HL-60/S4 (cell line): ENCODE data around the gene ABHD18.
"Not testable (repeated sequence)": the region's sequence is repeated elsewhere in the genome, so short reads cannot be mapped to it uniquely, and the experiment has no call there.

Experiments used
- in situ Hi-C: fragments of 300-500 bp; cut with MboI; formaldehyde crosslinking; loops from 2 replicates; pipeline ENCODE4 v1.14.3; 2022; ENCODE audit warnings: low sequenced_read_pairs

Gene ABHD18

GRCh38 chr4:127965062-127965802 is at the start of gene ABHD18, which contains the start of gene MFSD8:
Gene ABHD18, plus strand, starts transcription at chr4:127965406. Its CDS starts 17,550 bp downstream, at chr4:127982956.
Gene MFSD8, minus strand, starts transcription at chr4:127965173. Its CDS starts 40 bp downstream, at chr4:127965133.
- in situ Hi-C loops, result no loop called here

DNA sequence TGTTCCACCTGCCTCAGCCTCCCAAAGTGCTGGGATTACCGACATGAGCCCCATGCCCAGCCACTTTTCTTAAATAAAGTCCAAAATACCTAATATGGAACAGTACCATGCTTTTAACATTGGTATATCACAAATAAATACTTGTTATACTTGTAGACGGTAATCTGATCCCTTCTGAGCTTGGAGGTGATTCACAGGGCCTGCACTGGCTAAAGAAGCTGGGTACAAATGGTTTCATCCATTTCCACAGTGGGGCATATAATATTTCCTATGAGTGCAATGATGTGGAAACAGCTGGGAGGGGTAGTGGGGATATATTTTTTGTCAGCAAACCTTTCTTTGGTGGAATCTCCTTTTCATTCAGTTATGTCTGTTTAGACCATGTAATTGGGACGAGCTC is 48.7 kb upstream of the ABHD18 start:
- in situ Hi-C loops, result no loop called here

- in situ Hi-C loops, result no loop called here
Measured at GRCh38 chr4:127917151-127917550, 48.1 kb upstream of the ABHD18 start.

DNA sequence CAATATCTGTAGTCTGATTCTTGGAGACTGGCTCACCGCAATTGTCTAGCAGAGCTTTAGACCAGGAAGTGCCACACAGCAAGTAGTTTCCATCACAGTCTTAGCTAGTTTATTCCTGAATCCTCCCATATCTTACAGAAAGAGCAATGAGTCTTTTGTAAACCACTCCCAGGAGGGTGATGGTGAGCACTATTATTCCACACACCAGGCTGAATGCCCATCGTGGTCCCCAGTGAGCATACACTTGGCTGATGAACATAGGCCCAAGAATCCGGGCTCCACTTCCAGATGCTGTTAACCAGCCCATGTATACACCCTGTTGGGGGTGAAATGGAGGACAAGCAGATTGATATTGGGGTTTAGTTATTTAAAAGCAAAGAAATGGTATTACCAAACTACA is 44.7 kb upstream of the ABHD18 start:
- in situ Hi-C loops, result no loop called here

- in situ Hi-C loops, result no loop called here
Measured at GRCh38 chr4:127922226-127922625, 43.0 kb upstream of the ABHD18 start.

DNA sequence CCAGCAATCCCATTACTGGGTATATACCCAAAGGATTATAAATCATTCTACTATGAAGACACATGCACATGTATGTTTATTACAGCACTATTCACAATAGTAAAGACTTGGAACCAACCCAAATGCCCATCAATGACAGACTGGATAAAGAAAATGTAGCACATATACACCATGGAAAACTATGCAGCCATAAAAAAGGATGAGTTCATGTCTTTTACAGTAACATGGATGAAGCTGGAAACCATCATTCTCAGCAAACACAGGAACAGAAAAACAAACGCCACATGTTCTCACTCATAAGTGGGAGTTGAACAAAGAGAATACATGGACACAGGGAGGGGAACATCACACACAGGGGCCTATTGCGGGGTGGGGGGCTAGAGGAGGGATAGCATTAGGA is 39.5 kb upstream of the ABHD18 start:
- in situ Hi-C loops, result not testable (repeated sequence)

DNA sequence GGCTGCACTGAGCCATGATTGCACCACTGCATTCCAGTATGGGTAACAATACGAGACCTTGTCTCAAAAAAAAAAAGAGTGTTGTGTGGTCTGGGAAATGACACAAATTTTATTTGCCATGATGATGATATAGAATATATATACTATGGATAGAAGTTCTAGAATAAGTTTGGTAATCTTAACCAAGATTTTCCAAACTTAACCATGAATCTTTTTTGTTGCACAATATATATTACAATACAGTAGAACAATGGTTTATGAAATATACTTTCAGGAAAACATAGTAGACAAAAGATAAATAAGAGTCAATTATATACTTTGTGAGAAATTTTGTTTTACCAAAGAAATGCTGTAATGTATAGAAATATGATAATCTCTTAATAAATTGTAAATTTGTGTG is 35.0 kb upstream of the ABHD18 start:
- in situ Hi-C loops, result no loop called here

DNA sequence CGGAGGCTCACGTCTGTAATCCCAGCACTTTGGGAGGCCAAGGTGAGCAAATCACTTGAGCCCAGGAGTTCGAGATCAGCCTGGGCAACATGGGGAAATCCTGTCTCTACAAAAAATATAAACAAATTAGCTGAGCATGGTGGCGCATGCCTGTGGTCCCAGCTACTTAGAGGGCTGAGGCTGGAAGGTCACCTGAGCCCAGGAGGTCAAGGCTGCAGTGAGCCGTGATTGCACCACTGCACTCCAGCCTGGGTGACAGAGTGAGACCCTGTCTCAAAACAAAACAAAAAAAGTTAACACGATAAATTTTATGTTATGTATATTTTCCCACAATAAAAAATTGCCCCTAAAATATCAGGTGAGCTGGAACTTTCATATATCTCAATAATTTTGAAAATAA is 33.4 kb upstream of the ABHD18 start:
- in situ Hi-C loops, result not testable (repeated sequence)

DNA sequence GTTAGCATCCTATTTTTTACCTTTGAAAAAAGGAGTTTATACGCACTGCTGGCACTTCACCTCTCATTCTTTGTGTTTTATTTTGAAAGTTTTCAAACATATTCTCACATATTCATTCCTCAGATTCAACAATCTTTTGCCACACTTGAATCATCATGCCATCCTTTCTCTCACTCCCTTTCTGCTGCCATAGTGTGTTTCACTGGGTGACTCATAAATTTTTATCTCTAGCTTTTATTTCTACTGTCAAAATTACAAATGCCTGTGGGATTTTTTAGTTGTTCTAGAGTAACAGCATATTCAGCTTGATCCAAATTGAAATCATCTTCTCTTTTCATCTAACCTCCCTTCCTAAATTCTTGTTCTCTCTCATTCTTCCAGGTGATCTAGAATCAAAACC is 28.2 kb upstream of the ABHD18 start:
- in situ Hi-C loops, result no loop called here

- in situ Hi-C loops, result no loop called here
Measured at GRCh38 chr4:127957105-127957504, 8.1 kb upstream of the ABHD18 start.

- in situ Hi-C loops, result no loop called here
Measured at GRCh38 chr4:127959794-127960193, 5.4 kb upstream of the ABHD18 start.

DNA sequence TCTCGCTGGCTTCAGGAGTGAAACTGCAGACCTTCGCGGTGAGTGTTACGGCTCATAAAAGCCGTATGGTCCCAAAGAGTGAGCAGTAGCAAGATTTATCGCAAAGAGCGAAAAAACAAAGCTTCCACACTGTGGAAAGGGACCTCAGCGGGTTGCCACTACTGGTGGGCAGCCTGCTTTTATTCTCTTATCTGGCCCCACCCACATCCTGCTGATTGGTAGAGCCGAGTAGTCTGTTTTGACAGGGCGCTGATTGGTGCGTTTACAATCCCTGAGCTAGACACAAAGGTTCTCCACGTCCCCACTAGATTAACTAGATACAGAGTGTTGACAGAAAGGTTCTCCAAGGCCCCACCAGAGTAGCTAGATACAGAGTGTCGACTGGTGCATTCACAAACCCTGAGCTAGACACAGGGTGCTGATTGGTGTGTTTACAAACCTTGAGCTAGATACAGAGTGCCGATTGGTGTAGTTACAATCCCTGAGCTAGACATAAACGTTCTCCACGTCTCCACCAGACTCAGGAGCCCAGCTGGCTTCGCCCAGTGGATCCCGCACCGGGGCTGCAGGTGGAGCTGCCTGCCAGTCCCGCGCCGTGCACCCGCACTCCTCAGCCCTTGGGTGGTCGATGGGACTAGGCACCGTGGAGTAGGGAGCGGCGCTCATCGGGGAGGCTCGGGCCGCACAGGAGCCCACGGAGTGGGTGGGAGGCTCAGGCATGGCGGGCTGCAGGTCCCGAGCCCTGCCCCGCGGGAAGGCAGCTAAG is 1.4 kb upstream of the ABHD18 start:
- in situ Hi-C loops, result not testable (repeated sequence)

GRCh38 chr4:127964426-127965061 is 662 bp upstream of the ABHD18 start:
- in situ Hi-C loops, result not testable (repeated sequence)

DNA sequence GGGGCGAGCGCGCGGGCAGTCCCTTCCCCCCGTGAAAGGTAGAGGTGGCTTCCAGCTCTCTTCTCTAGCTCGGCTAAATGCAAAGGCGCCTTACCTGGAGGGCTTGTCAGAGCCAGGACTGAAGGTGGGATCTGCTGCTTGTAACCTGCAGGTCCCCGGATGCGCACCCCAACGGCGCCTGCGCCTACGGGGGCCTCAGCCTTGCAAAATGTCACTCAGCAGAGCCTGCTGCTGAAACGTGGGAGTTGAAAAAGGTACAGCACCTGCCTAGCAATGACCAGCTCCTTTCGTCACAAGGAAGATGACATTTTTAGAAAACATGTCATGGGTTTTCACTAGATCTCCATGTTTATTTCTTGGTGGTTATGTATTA is 583 bp downstream of the ABHD18 start:
- in situ Hi-C loops, result no loop called here

DNA sequence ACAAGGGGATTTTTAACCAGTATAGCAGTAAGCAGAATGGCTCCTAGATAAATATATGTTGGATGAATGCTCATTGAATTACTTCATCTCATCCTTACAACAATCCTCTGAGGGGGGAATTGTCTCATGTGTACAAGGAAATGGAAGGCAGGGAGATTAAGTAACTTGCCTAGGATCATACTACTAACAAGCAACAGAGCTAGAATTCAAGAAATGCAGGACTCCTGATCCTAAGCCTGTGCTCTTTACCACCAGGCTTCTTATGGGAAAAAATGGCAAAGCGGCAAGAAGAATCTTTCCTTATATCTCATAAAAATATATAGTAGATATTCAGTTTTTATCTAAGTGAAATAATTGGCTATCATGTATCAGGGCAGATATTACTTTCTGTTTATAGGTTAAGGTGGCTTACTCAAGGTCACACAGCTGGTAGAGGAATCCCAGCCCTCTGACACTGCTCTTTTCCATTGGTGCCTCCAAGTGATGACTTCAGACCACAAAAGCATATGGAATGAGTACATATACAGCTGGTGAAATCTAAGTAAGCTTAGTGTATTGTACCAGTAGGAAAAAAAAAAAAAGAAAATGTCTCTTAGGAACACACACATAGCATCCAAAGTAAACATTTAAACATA is 2.1 kb downstream of the ABHD18 start:
- in situ Hi-C loops, result no loop called here

GRCh38 chr4:127968586-127968985 is 3.4 kb downstream of the ABHD18 start:
- in situ Hi-C loops, result no loop called here

GRCh38 chr4:127970925-127971324 is 5.7 kb downstream of the ABHD18 start:
- in situ Hi-C loops, result not testable (repeated sequence)

GRCh38 chr4:127975121-127975770 is 10.0 kb downstream of the ABHD18 start:
- in situ Hi-C loops, result no loop called here

DNA sequence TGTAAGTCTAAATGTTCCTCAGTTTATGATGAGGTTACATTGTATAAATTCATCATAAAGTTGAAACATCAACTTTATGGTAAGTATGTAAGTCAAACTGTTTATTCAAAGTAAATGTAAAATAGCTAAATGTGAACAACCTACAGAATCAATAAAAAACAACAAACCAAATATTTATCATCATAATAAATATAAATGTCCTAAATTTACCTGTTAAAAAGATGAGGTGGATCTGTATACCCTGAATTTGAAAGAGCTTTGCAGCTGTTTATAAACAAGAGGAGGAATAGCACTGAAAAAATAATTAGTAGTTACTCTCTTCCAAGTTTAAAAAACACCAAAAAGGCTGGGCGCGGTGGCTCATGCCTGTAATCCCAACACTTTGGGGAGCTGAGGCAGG is 13.7 kb downstream of the ABHD18 start:
- in situ Hi-C loops, result no loop called here

DNA sequence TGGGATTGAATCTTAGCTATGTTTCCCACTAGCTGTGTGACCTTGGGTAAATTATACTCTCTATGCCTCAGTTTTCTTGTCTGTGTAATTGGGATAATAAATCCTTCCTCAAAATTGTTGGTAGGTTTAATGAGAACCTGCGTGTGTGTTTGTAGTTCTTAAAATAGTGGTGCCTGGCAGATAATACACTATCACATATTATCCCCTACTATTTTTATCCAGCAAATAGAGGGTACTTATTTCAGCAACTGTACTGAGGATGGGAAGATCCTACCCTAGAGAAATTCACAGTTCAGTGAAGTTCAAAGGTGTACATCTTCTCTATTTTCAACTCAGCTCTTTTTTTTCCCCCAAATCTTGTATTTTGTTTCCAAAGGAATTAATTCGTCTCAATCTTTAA is 17.2 kb downstream of the ABHD18 start:
- in situ Hi-C loops, result no loop called here

DNA sequence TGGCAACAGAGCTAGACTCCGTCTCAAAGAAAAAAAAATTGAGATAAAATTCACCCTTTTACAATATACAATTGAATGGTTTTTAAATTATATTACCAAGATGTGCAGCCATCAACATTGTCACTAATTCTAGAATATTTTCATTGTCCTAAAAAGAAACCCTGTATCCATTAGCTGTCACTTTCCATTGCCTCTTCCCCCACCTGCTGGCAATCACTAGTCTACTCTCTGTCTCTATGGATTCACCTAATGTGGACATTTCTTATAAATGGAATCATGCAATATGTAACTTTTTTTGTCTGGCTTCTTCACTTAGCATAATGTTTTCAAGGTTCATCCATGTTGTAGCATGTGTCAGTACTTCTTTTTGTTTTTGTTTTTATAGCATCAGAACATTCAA is 20.8 kb downstream of the ABHD18 start:
- in situ Hi-C loops, result no loop called here
